ENCODE results near the gene PTPRD. TPM values are rescaled to one million over a fixed set of nuclear protein-coding genes. Genes with fewer than 3 reads are reported as not detected.

The PTPRD gene
- total RNA-seq, 2 experiments from 2014 or later: 0.03 TPM; not detected in 1

- no peaks in the 10 kb centered on the region for H3K79me2 ChIP-seq (ENCODE audit: insufficient read depth, low read depth, low read length)
- H3K4me2 ChIP-seq (ENCODE audit: low read length): no peak overlapping the region
- ChIA-PET CTCF (ENCODE audit: unreplicated experiment) (no interaction called here), POLR2A (interaction anchor here (1.6 kb wide), 1 partner anchor 59 kb away, joined by 4 read pairs; no protein-coding TSS in a partner anchor)
- DNase-seq (ENCODE audit: low spot score): no peak
- H3K9me2 ChIP-seq (ENCODE audit: insufficient read depth, low read length): no peaks in the 10 kb centered on the region
- no peaks in the 10 kb centered on the region for H3K36me3 ChIP-seq (ENCODE audit: insufficient read depth, low read length)
- no peak overlapping the region for H3K27ac ChIP-seq (ENCODE audit: low read depth, low read length, poor library complexity, severe bottlenecking)
- no peaks in the 10 kb centered on the region for H3K9me3 ChIP-seq (ENCODE audit: low read length)
- BruUV-seq (replicated peaks): no TSS peak
- no peaks in the 10 kb centered on the region for H3K4me1 ChIP-seq (ENCODE audit: insufficient read depth, low read length, poor library complexity, severe bottlenecking)
- no peak overlapping the region for H2AFZ ChIP-seq (ENCODE audit: low read length)
- no peaks in the 10 kb centered on the region for H4K20me1 ChIP-seq (ENCODE audit: insufficient read depth, low read length)
- H3K4me3 ChIP-seq (ENCODE audit: low read depth, low read length, poor library complexity, severe bottlenecking): no peak overlapping the region
- intact Hi-C loops (cut with micrococcal nuclease; ENCODE audit: unreplicated experiment): no loop called here
- no peak for TF ChIP-seq EZH2phosphoT487 (IDR thresholded peaks at IDR 0.05; ENCODE audit: borderline replicate concordance, low read depth, low read length)
- no peak for TF ChIP-seq CTCF (conservative IDR thresholded peaks at IDR 0.05; ENCODE audit: low read length)
Observed at GRCh38 chr9:8267636-8268035, 2345.2 kb downstream of the PTPRD start.

GRCh38 chr9:8266861-8267260 lies 2345.9 kb downstream of the PTPRD start:
- no peaks in the 10 kb centered on the region for H3K9me3 ChIP-seq (ENCODE audit: low read length)
- no TSS peak for BruUV-seq (replicated peaks)
- ChIA-PET POLR2A (interaction anchor here (0.6 to 1.6 kb wide), 3 partner anchors 31 to 735 kb away, joined by 3 to 4 read pairs (median 3); no protein-coding TSS in a partner anchor), CTCF (ENCODE audit: unreplicated experiment) (no interaction called here)
- no peak overlapping the region for H2AFZ ChIP-seq (ENCODE audit: low read length)
- DNase-seq (ENCODE audit: low spot score): no peak
- H3K4me3 ChIP-seq (ENCODE audit: low read depth, low read length, poor library complexity, severe bottlenecking): no peak overlapping the region
- intact Hi-C loops (cut with micrococcal nuclease; ENCODE audit: unreplicated experiment): no loop called here
- H3K4me1 ChIP-seq (ENCODE audit: insufficient read depth, low read length, poor library complexity, severe bottlenecking): no peaks in the 10 kb centered on the region
- H3K36me3 ChIP-seq (ENCODE audit: insufficient read depth, low read length): no peaks in the 10 kb centered on the region
- TF ChIP-seq EZH2phosphoT487 (IDR thresholded peaks at IDR 0.05; ENCODE audit: borderline replicate concordance, low read depth, low read length) (no peak), CTCF (conservative IDR thresholded peaks at IDR 0.05; ENCODE audit: low read length) (no peak)
- no peaks in the 10 kb centered on the region for H3K79me2 ChIP-seq (ENCODE audit: insufficient read depth, low read depth, low read length)
- H3K4me2 ChIP-seq (ENCODE audit: low read length): no peak overlapping the region
- no peak overlapping the region for H3K27ac ChIP-seq (ENCODE audit: low read depth, low read length, poor library complexity, severe bottlenecking)
- no peaks in the 10 kb centered on the region for H3K9me2 ChIP-seq (ENCODE audit: insufficient read depth, low read length)
- no peaks in the 10 kb centered on the region for H4K20me1 ChIP-seq (ENCODE audit: insufficient read depth, low read length)

DNA sequence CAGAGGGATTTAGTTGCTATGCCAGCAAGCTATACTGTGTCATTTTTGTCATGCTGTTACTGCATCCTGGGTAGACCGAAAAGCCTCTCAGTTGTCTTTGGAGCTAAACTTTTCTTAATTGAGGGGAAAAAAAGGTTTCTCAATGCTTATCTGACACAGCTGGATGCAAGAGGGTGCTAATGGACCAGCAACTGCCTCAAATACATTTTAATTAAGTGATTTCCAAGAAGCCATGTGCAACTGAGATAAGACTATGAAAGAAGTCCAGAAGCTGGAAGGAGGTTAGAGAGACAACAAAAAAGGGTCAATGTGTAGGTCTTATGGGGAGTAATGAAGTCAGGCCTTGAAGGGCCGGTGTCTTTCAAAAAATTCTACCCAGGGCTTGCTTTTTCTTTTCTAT lies 2347.5 kb downstream of the PTPRD start:
- DNase-seq (ENCODE audit: low spot score): no peak
- H3K4me2 ChIP-seq (ENCODE audit: low read length): no peak overlapping the region
- intact Hi-C loops (cut with micrococcal nuclease; ENCODE audit: unreplicated experiment): no loop called here
- H2AFZ ChIP-seq (ENCODE audit: low read length): no peak overlapping the region
- H3K79me2 ChIP-seq (ENCODE audit: insufficient read depth, low read depth, low read length): no peaks in the 10 kb centered on the region
- H3K9me3 ChIP-seq (ENCODE audit: low read length): no peaks in the 10 kb centered on the region
- H3K4me3 ChIP-seq (ENCODE audit: low read depth, low read length, poor library complexity, severe bottlenecking): no peak overlapping the region
- ChIA-PET POLR2A (interaction anchor here (0.9 kb wide), 1 partner anchor 9 kb away, joined by 3 read pairs; no protein-coding TSS in a partner anchor), CTCF (ENCODE audit: unreplicated experiment) (no interaction called here)
- no peak for TF ChIP-seq CTCF (conservative IDR thresholded peaks at IDR 0.05; ENCODE audit: low read length)
- TF ChIP-seq EZH2phosphoT487 (IDR thresholded peaks at IDR 0.05; ENCODE audit: borderline replicate concordance, low read depth, low read length): no peak
- no TSS peak for BruUV-seq (replicated peaks)
- no peaks in the 10 kb centered on the region for H3K4me1 ChIP-seq (ENCODE audit: insufficient read depth, low read length, poor library complexity, severe bottlenecking)
- no peaks in the 10 kb centered on the region for H4K20me1 ChIP-seq (ENCODE audit: insufficient read depth, low read length)
- H3K36me3 ChIP-seq (ENCODE audit: insufficient read depth, low read length): no peaks in the 10 kb centered on the region
- H3K27ac ChIP-seq (ENCODE audit: low read depth, low read length, poor library complexity, severe bottlenecking): no peak overlapping the region
- no peaks in the 10 kb centered on the region for H3K9me2 ChIP-seq (ENCODE audit: insufficient read depth, low read length)

Small RNA genes within 50 kb of the gene (small RNA-seq; reads per million reads assigned to genes)
- gene AL135790.2 (not detected), gene RNU7-185P (not detected)

Data from OCI-LY7 (cell line).